Inferior parietal cortex (tissue), 1 donor: ENCODE measurements around the gene EXOC7.

Experiments used
- DNase-seq: peaks from one replicate; pipeline ENCODE4 v3.0.0-alpha.2; 2016; ENCODE audit errors: extremely low spot score

Gene EXOC7

GRCh38 chr17:76138896-76139752, 35.5 kb upstream of the EXOC7 start:
- no peak for DNase-seq

- DNase-seq: peak; percentile 27
Measured at GRCh38 chr17:76138234-76138895, 34.8 kb upstream of the EXOC7 start.

- DNase-seq: no peak
Measured at GRCh38 chr17:76137351-76138233, 34.0 kb upstream of the EXOC7 start.

GRCh38 chr17:76137001-76137350, 33.4 kb upstream of the EXOC7 start:
- DNase-seq: no peak

GRCh38 chr17:76136276-76137000, 32.9 kb upstream of the EXOC7 start:
- DNase-seq: no peak

GRCh38 chr17:76135810-76136188, 32.2 kb upstream of the EXOC7 start:
- no peak for DNase-seq

- no peak for DNase-seq
Measured at GRCh38 chr17:76134911-76135809, 31.6 kb upstream of the EXOC7 start.

GRCh38 chr17:76132574-76133338, 29.2 kb upstream of the EXOC7 start:
- DNase-seq: no peak

GRCh38 chr17:76131692-76132573, 28.3 kb upstream of the EXOC7 start:
- DNase-seq: no peak

- DNase-seq: no peak
Measured at GRCh38 chr17:76131051-76131691, 27.6 kb upstream of the EXOC7 start.

GRCh38 chr17:76130473-76130872, 26.9 kb upstream of the EXOC7 start:
- no peak for DNase-seq

GRCh38 chr17:76125922-76126321, 22.3 kb upstream of the EXOC7 start:
- no peak for DNase-seq

GRCh38 chr17:76125391-76125675, 21.7 kb upstream of the EXOC7 start:
- no peak for DNase-seq

GRCh38 chr17:76124582-76125390, 21.2 kb upstream of the EXOC7 start:
- no peak for DNase-seq

- DNase-seq: no peak
Measured at GRCh38 chr17:76123749-76124581, 20.4 kb upstream of the EXOC7 start.

GRCh38 chr17:76123191-76123499, 19.6 kb upstream of the EXOC7 start:
- DNase-seq: no peak
